HG02938 (cell line): ENCODE data around the gene TMEM161A.
"Not testable (repeated sequence)": the region's sequence is repeated elsewhere in the genome, so short reads cannot be mapped to it uniquely, and the experiment has no call there.

Experiments
- ATAC-seq: cut with Tn5 transposase; IDR thresholded peaks from one replicate; pipeline ENCODE4 v1.9.1; 2021; ENCODE audit warnings: mild to moderate bottlenecking, moderate library complexity; ENCODE audit not compliant: unreplicated experiment

The TMEM161A gene

DNA sequence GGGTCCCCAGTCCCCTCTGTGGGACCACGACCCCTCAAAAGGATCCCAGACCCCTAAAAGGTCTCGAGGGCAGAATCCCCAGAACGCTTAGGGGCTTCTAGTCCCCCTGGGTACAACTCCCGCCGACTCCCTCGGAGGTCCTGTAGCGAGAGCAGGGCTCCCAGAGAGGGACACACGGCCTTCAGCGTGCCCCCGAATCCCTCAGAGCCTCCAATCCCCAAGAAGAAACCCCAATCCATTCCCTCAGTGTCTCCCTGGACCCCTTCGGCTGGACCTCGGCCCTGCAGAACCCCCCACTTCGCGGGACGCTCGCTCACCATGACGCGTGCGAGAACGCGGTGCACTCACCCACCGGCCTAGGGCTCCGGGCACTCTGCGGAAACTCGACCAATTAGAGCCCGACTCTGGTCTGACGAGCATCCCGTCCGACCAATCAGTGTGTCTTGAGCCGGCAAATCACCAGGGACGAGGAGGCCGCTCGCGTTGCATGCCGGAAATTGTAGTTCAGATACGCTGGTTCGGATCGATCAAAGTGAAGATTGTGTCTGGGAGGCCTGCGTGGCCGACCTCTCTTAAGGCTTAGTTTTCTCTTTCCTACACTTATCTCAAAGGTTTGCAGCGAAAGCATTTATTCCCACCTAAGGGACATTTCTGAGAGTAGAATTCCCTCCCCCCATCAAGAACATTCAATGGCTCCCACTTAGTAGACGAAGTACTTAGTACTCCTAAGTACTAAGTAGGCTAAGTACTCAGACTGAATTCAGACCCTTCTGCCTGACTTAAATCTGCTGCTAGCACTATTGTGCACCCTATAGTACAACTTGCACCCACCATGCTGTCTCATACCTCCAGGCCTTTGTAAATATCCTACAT, at the start of gene TMEM161A:
Gene TMEM161A (minus strand): TSS at position 370 of the 873 bp plus-strand sequence. CDS start 50 bp downstream, at position 320.
- ATAC-seq: peak; percentile 97

- no peak for ATAC-seq
These were observed 48.5 kb upstream of the TMEM161A start for GRCh38 chr19:19186742-19187141.

DNA sequence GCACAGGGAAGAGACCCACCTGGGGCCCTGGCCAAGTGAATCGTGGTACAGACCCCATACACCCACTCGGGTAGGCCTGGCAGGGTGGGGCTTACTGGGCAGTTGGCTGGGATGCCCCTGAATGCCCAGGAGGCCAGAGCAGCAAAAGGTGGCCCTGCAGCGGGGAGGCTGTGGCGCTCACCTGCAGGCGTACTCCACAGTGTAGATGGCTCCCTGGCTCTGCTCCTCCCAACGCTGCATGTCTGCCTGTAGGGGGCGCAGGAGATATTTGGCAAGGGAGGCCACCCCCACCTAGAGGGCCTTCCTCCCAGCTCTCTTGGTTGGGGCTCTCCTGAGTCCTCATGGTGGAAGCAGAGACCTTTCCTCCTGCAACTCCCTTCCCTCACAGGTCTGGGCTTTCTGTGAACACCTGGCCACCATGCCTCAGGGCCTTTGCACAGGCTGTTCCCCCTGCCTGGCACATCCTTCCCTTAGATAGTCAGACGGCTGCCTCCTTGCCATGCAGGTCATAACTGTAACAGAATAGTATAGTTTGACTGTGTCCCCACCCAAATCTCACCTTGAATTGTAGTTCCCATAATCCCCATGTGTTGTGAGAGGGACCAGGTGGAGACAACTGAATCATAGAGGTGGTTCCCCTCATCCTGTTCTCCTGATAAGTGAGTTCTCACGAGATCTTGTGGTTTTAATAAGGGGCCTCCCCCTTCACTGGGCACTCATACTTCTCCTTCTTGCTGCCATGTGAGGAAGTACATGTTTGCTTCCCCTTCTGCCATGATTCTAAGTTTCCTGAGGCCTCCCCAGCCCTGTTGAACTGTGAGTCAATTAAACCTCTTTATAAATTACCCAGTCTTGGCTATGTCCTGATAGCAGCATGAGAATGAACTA, 47.8 kb upstream of the TMEM161A start:
- no peak for ATAC-seq

DNA sequence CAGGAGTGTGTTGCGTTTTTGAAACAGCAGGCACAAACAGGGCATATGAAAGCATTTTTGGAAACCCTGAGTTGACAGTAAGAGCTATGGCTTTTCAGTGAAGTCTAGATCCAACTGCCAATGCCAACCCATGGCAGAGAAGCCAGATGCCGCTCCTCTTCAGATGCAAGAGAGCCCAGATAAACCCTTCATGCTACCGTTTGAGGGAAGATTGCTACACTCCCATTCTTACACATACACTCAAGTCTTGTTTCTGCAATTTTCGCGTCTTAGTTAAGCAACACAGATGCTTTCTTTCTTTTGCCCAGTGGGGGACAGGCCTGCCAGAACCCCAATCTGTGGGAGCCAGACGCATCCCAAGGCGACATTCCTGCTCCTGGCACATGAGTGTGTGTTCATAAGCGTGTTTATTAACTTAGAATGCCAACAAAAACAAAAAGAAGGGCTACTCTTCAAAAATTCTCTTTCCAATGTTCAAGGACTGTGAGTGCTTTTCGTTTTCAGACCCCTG, 43.3 kb upstream of the TMEM161A start:
- no peak for ATAC-seq

DNA sequence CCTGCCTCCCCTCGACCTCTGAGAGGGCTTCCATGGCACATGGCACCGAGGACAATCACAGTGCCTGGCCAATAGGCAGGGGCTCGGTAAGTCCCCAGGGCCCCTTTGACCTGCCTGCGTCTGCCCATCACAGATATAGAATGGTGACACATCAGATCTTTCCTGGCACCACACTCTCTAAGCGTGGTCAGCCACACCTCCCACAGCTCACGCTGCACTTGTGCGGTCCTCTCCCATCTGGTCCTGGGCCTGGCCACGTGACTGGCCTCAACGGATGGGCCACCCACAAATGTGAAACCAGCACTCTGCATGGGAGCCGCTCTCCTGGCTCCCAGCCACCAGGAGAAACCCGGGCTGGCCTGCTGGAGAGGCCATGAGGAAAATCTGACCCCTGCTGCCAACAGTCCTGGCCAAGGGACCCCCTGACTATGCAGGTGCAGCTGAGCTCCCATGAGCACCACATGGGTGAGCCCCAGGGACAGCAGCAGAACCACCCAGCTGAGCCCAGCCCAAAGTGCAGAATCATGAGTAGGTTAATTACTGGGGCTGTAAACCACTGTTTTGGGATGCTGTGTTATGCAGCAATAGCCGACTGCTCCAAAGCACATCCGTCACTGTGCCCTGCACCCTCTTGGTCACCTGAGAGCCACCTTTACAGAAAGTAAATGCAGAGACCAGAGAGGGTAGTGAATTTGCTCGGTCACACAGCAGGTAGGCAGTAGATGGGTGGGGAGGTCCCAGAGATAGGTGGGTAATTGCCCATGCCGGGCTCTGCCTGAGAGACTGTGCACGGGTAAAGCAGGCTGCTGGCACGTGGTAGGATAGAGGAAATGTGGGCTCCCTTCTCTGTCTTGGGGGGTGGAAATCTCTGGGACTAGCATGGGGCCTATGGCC, 41.5 kb upstream of the TMEM161A start:
- ATAC-seq: no peak

GRCh38 chr19:19176950-19177349, 38.7 kb upstream of the TMEM161A start:
- ATAC-seq: no peak

- ATAC-seq: not testable (repeated sequence)
These were observed 35.0 kb upstream of the TMEM161A start for GRCh38 chr19:19173243-19173642.

- ATAC-seq: no peak
These were observed 33.7 kb upstream of the TMEM161A start for GRCh38 chr19:19171821-19172532.

DNA sequence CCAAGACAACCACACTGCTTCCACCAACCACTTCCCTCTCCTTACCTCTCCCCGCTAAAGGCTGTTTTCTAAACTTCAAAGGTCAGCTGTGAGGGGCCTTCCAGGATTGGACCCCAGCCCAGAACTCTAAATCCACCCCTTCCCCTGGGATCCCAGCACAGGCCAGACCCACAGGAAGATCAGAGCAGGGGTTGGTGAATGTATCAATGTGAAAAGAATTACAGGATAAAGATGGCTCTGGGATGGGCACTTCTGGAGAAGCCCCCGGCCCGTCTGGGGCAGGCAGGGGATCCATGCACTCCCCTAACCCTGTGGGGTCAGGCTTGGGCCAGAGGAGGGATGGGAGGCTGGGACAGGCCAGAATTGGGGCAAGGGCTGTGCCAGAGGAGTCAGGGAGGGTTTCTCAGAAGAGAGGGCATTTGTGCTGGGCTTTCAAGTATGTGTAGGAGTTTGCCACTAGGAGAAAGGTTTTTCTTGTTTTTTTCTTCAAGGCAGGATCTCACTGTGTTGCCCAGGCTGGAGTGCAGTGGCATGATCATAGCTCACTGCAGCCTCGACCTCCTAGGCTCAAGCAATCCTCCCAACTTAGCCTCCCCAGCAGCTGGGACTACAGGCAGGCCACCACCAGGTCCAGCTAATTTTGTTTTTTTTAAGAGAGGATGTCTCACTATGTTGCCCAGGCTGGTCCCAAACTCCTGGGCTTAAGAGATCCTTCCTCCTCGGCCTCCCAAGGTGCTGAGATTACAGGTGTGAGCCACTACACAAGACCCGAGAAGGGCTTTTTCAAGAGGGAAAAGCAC, 32.8 kb upstream of the TMEM161A start:
- no peak for ATAC-seq

GRCh38 chr19:19170053-19170872, 32.0 kb upstream of the TMEM161A start, which contains the start of gene MEF2B:
TSS of gene MEF2B (minus strand) at chr19:19170263. CDS start at chr19:19150735, 19,528 bp downstream.
- peak; percentile 74 for ATAC-seq

DNA sequence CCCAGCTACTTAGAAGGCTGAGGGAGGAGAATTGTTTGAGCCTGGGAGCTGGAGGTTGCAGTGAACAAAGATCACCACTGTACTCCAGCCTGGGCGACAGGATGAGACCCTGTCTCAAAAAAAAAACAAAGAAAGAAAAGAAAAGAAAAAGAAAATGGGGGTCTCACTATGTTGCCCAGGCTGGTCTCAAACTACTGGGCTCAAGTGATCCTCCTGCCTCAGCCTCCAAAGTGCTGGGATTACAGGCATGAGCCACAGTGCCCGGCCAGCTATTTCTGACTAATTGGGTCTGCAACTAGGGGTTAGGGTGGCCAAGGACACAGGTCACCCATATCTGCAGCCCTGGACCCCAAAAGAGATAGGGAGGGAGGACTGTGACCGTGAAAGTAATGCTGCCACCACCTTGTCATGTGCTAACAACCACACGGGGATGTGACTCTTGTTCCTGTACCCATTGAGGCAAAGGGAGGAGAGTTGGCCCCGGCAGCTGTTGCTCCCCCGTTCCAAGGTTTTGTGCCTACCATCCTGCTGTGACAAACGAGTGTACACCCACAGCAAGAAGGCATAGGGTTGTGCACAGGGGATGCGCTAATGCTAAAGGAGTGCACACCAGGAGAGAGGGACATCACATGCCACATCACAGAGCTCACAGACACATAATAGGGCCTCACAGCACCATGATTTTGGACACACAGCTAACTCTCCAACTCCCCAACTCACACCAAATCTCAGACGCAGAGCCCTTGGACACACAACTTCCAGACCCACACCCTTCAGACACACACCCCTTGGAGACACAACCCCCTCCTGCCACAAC, 31.2 kb upstream of the TMEM161A start:
- no peak for ATAC-seq

GRCh38 chr19:19167612-19168011, 29.3 kb upstream of the TMEM161A start:
- no peak for ATAC-seq

GRCh38 chr19:19165396-19165795, 27.1 kb upstream of the TMEM161A start:
- no peak for ATAC-seq

- ATAC-seq: no peak
These were observed 24.2 kb upstream of the TMEM161A start for GRCh38 chr19:19162495-19162894.

- no peak for ATAC-seq
These were observed 22.3 kb upstream of the TMEM161A start for GRCh38 chr19:19160461-19161035.

GRCh38 chr19:19159534-19159933, 21.3 kb upstream of the TMEM161A start:
- ATAC-seq: no peak

DNA sequence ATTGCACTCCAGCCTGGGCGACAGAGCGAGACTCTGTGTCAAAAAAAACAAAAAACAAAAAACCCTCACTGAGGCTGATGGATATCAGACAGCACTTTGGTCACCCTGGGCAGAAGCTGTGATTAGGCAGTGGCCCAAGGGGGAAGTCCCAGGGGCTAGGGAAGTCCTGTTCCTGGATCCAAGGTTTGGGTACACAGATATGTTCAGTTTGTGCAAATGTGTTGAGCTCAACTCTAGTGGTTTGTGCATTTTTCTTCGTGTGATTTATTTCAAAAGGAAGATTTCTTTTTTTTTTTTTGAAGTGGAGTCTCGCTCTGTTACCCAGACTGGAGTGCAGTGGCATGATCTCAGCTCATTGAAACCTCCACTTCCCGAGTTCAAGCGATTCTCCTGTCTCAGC, 19.5 kb upstream of the TMEM161A start:
- no peak for ATAC-seq
